Liver (tissue), 9 donors: Measurements from ENCODE around the gene ISX. TPM values are rescaled to one million over a fixed set of nuclear protein-coding genes. Genes with fewer than 3 reads are reported as not detected.
A peak's percentile ranks its signal among the peaks of the same experiment; 100 is the strongest.

ENCODE experiments used
- DNase-seq: peaks from one replicate; pipeline ENCODE4 v3.0.0-alpha.2; 2017; ENCODE audit warnings: low spot score
- H3K27ac ChIP-seq, 2 donors: one replicate each; pipeline ENCODE4 v1.7.0; 2013; ENCODE audit warnings: inconsistent platforms in 2 of 2, low read length in 2 of 2, control low read depth in 1 of 2, low read depth in 1 of 2, mild to moderate bottlenecking in 1 of 2
- H3K27me3 ChIP-seq, 4 donors: one replicate each; pipeline versions ENCODE4 v1.6.1 to v1.7.0; 2013; ENCODE audit warnings: low read length in 3 of 4, inconsistent platforms in 1 of 4, mild to moderate bottlenecking in 1 of 4, moderate library complexity in 1 of 4; ENCODE audit not compliant: control insufficient read depth in 4 of 4, insufficient read depth in 4 of 4
- H3K36me3 ChIP-seq, 4 donors: one replicate each; pipeline versions ENCODE4 v1.6.1 to v1.7.0; 2013; ENCODE audit warnings: low read length in 3 of 4, mild to moderate bottlenecking in 3 of 4, low read depth in 1 of 4, moderate library complexity in 1 of 4; ENCODE audit not compliant: control insufficient read depth in 4 of 4, insufficient read depth in 3 of 4
- H3K4me1 ChIP-seq, 4 donors: one replicate each; pipeline versions ENCODE4 v1.6.1 to v1.7.0; 2013; ENCODE audit warnings: low read length in 3 of 4, mild to moderate bottlenecking in 3 of 4, moderate library complexity in 1 of 4; ENCODE audit not compliant: control insufficient read depth in 4 of 4, insufficient read depth in 4 of 4
- H3K4me3 ChIP-seq, 3 donors: one replicate each; pipeline versions ENCODE4 v1.6.1 to v1.7.0; 2013; ENCODE audit warnings: low read length in 3 of 3, control low read depth in 1 of 3, low read depth in 1 of 3, mild to moderate bottlenecking in 1 of 3
- H3K9ac ChIP-seq, 2 donors: one replicate each; pipeline ENCODE4 v1.7.0; 2013; ENCODE audit warnings: low read length in 2 of 2, mild to moderate bottlenecking in 2 of 2, moderate library complexity in 2 of 2, control low read depth in 1 of 2, low read depth in 1 of 2
- H3K9me3 ChIP-seq, 4 donors: one replicate each; pipeline versions ENCODE4 v1.6.1 to v1.7.0; 2013; ENCODE audit warnings: low read length in 3 of 4; ENCODE audit not compliant: control insufficient read depth in 4 of 4
- ATF3 ChIP-seq: IDR thresholded peaks from 2 replicates; pipeline ENCODE4 v1.6.1; 2016; ENCODE audit warnings: antibody characterized with exemption
- CTCF ChIP-seq: fragments of 150-350 bp; IDR thresholded peaks from 2 replicates; pipeline ENCODE4 v1.5.1; 2017; ENCODE audit warnings: improper control_type of control experiment, low read depth, low read length; ENCODE audit not compliant: missing input control
- EGR1 ChIP-seq, 2 donors: IDR thresholded peaks; 2 replicates each; pipeline ENCODE4 v1.6.1; 2016 to 2018; ENCODE audit warnings: antibody characterized with exemption in 2 of 2, low read depth in 2 of 2
- FOXA2 ChIP-seq: IDR thresholded peaks from 2 replicates; pipeline ENCODE4 v1.6.1; 2016; ENCODE audit warnings: antibody characterized with exemption
- HNF4A ChIP-seq, 2 donors: conservative IDR thresholded peaks; 2 replicates each; pipeline ENCODE4 v1.6.1; 2016; ENCODE audit warnings: antibody characterized with exemption in 2 of 2, mild to moderate bottlenecking in 2 of 2
- HNF4G ChIP-seq: IDR thresholded peaks from 2 replicates; pipeline ENCODE4 v1.6.1; 2016; ENCODE audit warnings: antibody characterized with exemption
- MAX ChIP-seq: IDR thresholded peaks from 2 replicates; pipeline ENCODE4 v1.6.1; 2016; ENCODE audit warnings: antibody characterized with exemption
- RAD21 ChIP-seq, 2 donors: IDR thresholded peaks; 2 replicates each; pipeline ENCODE4 v1.6.1; 2016; ENCODE audit warnings: antibody characterized with exemption in 2 of 2, mild to moderate bottlenecking in 2 of 2
- REST ChIP-seq: IDR thresholded peaks from 2 replicates; pipeline ENCODE4 v1.6.1; 2016; ENCODE audit warnings: antibody characterized with exemption, mild to moderate bottlenecking
- RXRA ChIP-seq, 2 donors: IDR thresholded peaks; 2 replicates each; pipeline ENCODE4 v1.6.1; 2017 to 2018; ENCODE audit warnings: antibody characterized with exemption in 2 of 2, mild to moderate bottlenecking in 1 of 2
- SP1 ChIP-seq: IDR thresholded peaks from 2 replicates; pipeline ENCODE4 v1.6.1; 2018; ENCODE audit warnings: antibody characterized with exemption, mild to moderate bottlenecking
- TAF1 ChIP-seq: conservative IDR thresholded peaks from 2 replicates; pipeline ENCODE4 v1.6.1; 2016; ENCODE audit warnings: antibody characterized with exemption, mild to moderate bottlenecking
- YY1 ChIP-seq: IDR thresholded peaks from 2 replicates; pipeline ENCODE4 v1.6.1; 2016; ENCODE audit warnings: antibody characterized with exemption, mild to moderate bottlenecking
- ZBTB33 ChIP-seq: IDR thresholded peaks from 2 replicates; pipeline ENCODE4 v1.6.1; 2016; ENCODE audit warnings: antibody characterized with exemption
- WGBS: extraction: QIAGEN DNeasy Blood & Tissue Kit; methylation state at CpG from one replicate; pipeline ENCODE4 v1.1.7; 2013; 5-methylcytosine and 5-hydroxymethylcytosine counted together
- polyA plus RNA-seq, 2 donors: library from polyadenylated mRNA; stranded (reverse) in 1 of 2; unstranded in 1 of 2; fragments of 200-250 nt in 1 of 2; fragments of >200 nt in 1 of 2; fragmentation: Nextera tagmentation in 1 of 2; extraction: Ambion mirVana in 1 of 2; gene quantifications; one replicate each; pipeline versions ENCODE4 v1.2.1 to v1.2.3, GENCODE V29; 2013 to 2015
- total RNA-seq, 2 donors: library from RNA; depleted of rRNA; stranded (reverse); fragments of >200 nt; gene quantifications; one replicate each; pipeline ENCODE4 v1.2.3, GENCODE V29; 2014
- donor health status: healthy.
- donor health status: healthy.
- donor health status: healthy.
- donor health status: healthy.
- donor health status: healthy.

Gene ISX
- total and polyA plus RNA-seq, 4 donors: 0.03 to 2.7 TPM; not detected in 2

- no peak for TF ChIP-seq REST
- TF ChIP-seq YY1: no peak
- TF ChIP-seq HNF4A (conservative IDR thresholded peaks at IDR 0.05): no peak
- TF ChIP-seq TAF1: no peak
Measured at GRCh38 chr22:35021161-35021560, 44.8 kb upstream of the ISX start (continued).

- 86% methylated on average over 5 of the region's 5 CpGs for WGBS
- DNase-seq: no peak
- TF ChIP-seq ATF3: no peak
- no peak for TF ChIP-seq MAX
- no peak for TF ChIP-seq ZBTB33
- Histone ChIP-seq H3K9ac (no peak overlapping the region), H3K36me3 (no peaks in the 10 kb centered on the region), H3K4me1 (no peaks in the 10 kb centered on the region), H3K4me3 (no peak overlapping the region), H3K9me3 (no peaks in the 10 kb centered on the region), H3K27ac (no peak overlapping the region), H3K27me3 (peaks cover 0 to 5% (median 0%) of the 10 kb centered on the region in 4 donors)
Measured at GRCh38 chr22:35022291-35022690, 43.7 kb upstream of the ISX start.

GRCh38 chr22:35023692-35024363, 42.1 kb upstream of the ISX start:
- peaks cover 0 to 5% (median 0%) of the 10 kb centered on the region in 4 donors for H3K27me3 ChIP-seq
- H3K27ac ChIP-seq: no peak overlapping the region
- H3K36me3 ChIP-seq: no peaks in the 10 kb centered on the region
- no peaks in the 10 kb centered on the region for H3K4me1 ChIP-seq
- H3K9me3 ChIP-seq: no peaks in the 10 kb centered on the region
- no peak overlapping the region for H3K4me3 ChIP-seq
- H3K9ac ChIP-seq: no peak overlapping the region
- peak; percentile 84 for DNase-seq
- 22% methylated on average over 25 of the region's 25 CpGs for WGBS
- TF ChIP-seq REST: peak; percentile 38
- no peak for TF ChIP-seq MAX
- no peak for TF ChIP-seq FOXA2
- TF ChIP-seq YY1: no peak
- no peak for TF ChIP-seq SP1
- no peak for TF ChIP-seq HNF4G
- TF ChIP-seq ZBTB33: no peak
- peak; percentile 87 for TF ChIP-seq CTCF
- peak; percentile 81 for TF ChIP-seq RAD21 (IDR thresholded peaks at IDR 0.05)
- TF ChIP-seq RXRA (IDR thresholded peaks at IDR 0.05): no peak
- TF ChIP-seq EGR1 (IDR thresholded peaks at IDR 0.05; ENCODE audit: low read depth in 2 of 2): no peak
- no peak for TF ChIP-seq TAF1
